Lung (tissue), 12 donors: ENCODE measurements around the gene MYLK3. TPM values are rescaled to one million over a fixed set of nuclear protein-coding genes. Genes with fewer than 3 reads are reported as not detected.

ENCODE experiments used
- ATAC-seq: fragments of 200-7000 bp; cut with Tn5 transposase; one replicate; pipeline ENCODE4 v1.9.1; 2020; ENCODE audit warnings: moderate number of reproducible peaks; ENCODE audit not compliant: insufficient read depth, low FRiP score
- DNase-seq, 3 donors: peaks; one replicate each; pipeline ENCODE4 v3.0.0-alpha.2; 2013 to 2017
- H3K27ac ChIP-seq, 2 donors: one replicate each; pipeline ENCODE4 v1.5.1; 2013; ENCODE audit warnings: mild to moderate bottlenecking in 2 of 2, moderate library complexity in 2 of 2, control low read depth in 1 of 2, inconsistent platforms in 1 of 2, low read depth in 1 of 2, low read length in 1 of 2
- H3K27me3 ChIP-seq, 3 donors: one replicate each; pipeline ENCODE4 v1.5.1; 2013; ENCODE audit warnings: low read length in 2 of 3; ENCODE audit not compliant: control insufficient read depth in 3 of 3, insufficient read depth in 3 of 3
- H3K36me3 ChIP-seq, 4 donors: one replicate each; pipeline ENCODE4 v1.5.1; 2013; ENCODE audit warnings: low read length in 4 of 4, mild to moderate bottlenecking in 1 of 4, moderate library complexity in 1 of 4; ENCODE audit not compliant: control insufficient read depth in 4 of 4, insufficient read depth in 4 of 4
- H3K4me1 ChIP-seq, 5 donors: one replicate each; pipeline ENCODE4 v1.5.1; 2013; ENCODE audit warnings: low read length in 5 of 5, mild to moderate bottlenecking in 2 of 5, moderate library complexity in 1 of 5; ENCODE audit not compliant: control insufficient read depth in 5 of 5, insufficient read depth in 5 of 5
- H3K4me3 ChIP-seq: one replicate; pipeline ENCODE4 v1.5.1; 2013; ENCODE audit warnings: mild to moderate bottlenecking, control low read depth, moderate library complexity
- H3K9ac ChIP-seq, 2 donors: one replicate each; pipeline ENCODE4 v1.5.1; 2013; ENCODE audit warnings: low read length in 2 of 2, control low read depth in 1 of 2; ENCODE audit not compliant: insufficient read depth in 1 of 2
- H3K9me3 ChIP-seq, 4 donors: one replicate each; pipeline ENCODE4 v1.5.1; 2013; ENCODE audit warnings: low read length in 3 of 4, mild to moderate bottlenecking in 1 of 4, moderate library complexity in 1 of 4; ENCODE audit not compliant: control insufficient read depth in 4 of 4, insufficient read depth in 3 of 4
- WGBS, 2 donors: extraction: QIAGEN DNeasy Blood & Tissue Kit; methylation state at CpG; one replicate each; pipeline ENCODE4 v1.1.7; 2013; 5-methylcytosine and 5-hydroxymethylcytosine counted together
- polyA plus RNA-seq, 2 donors: library from polyadenylated mRNA; stranded (reverse); fragments of 200-250 nt; gene quantifications; one replicate each; pipeline ENCODE4 v1.2.1, GENCODE V29; 2013
- total RNA-seq, 2 donors: library from RNA; depleted of rRNA in 1 of 2; stranded (reverse); fragments of >200 nt in 1 of 2; gene quantifications; one replicate each; pipeline ENCODE4 v1.2.1, GENCODE V29; 2014 to 2021
- TF ChIP-seq, protein P1 (sequence below): IDR thresholded peaks from 2 replicates; pipeline ENCODE4 v1.5.1; 2012; ENCODE audit warnings: mild to moderate bottlenecking; ENCODE audit errors: control extremely low read depth, extremely low read depth
- donor health status: control.
- donor health status: control.
- donor health status: Bipolar disorder and iron deficiency.
- donor health status: healthy.
- donor health status: DM: yes; HTN: yes; CAD: no.

The MYLK3 gene
- total and polyA plus RNA-seq, 4 donors = 0.16 to 4.6 (median 1.4) TPM

DNA sequence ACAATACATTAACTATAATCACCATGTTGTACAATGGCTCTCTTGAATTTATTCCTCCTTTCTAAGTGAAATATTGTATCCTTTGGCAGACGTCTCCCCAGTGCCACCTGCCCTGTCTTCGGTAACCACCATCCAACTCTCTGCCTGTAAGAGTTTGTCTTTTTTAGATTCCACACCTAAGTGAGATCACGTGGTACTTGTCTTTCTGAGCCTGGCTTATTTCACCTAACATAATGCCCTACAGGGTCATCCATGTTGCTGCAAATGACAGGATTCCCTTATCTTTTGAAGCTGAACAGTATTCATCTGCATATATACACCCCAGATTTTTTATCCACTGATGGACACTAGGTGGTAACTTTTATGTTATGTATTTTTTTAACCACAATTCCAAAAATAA lies 34.5 kb downstream of the MYLK3 start:
- 71 to 82% methylated on average over 3 of the region's 3 CpGs for WGBS, 2 donors
- TF ChIP-seq, protein P1, sequence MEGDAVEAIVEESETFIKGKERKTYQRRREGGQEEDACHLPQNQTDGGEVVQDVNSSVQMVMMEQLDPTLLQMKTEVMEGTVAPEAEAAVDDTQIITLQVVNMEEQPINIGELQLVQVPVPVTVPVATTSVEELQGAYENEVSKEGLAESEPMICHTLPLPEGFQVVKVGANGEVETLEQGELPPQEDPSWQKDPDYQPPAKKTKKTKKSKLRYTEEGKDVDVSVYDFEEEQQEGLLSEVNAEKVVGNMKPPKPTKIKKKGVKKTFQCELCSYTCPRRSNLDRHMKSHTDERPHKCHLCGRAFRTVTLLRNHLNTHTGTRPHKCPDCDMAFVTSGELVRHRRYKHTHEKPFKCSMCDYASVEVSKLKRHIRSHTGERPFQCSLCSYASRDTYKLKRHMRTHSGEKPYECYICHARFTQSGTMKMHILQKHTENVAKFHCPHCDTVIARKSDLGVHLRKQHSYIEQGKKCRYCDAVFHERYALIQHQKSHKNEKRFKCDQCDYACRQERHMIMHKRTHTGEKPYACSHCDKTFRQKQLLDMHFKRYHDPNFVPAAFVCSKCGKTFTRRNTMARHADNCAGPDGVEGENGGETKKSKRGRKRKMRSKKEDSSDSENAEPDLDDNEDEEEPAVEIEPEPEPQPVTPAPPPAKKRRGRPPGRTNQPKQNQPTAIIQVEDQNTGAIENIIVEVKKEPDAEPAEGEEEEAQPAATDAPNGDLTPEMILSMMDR = no peak
- Histone ChIP-seq H3K36me3 (peaks cover 0 to 8% (median 0%) of the 10 kb centered on the region in 4 donors), H3K27ac (no peak overlapping the region), H3K9ac (no peak overlapping the region), H3K9me3 (no peaks in the 10 kb centered on the region), H3K27me3 (no peaks in the 10 kb centered on the region), H3K4me3 (no peak overlapping the region), H3K4me1 (peaks cover 0 to 8% (median 0%) of the 10 kb centered on the region in 5 donors)
- DNase-seq = no peak
- no peak for ATAC-seq

DNA sequence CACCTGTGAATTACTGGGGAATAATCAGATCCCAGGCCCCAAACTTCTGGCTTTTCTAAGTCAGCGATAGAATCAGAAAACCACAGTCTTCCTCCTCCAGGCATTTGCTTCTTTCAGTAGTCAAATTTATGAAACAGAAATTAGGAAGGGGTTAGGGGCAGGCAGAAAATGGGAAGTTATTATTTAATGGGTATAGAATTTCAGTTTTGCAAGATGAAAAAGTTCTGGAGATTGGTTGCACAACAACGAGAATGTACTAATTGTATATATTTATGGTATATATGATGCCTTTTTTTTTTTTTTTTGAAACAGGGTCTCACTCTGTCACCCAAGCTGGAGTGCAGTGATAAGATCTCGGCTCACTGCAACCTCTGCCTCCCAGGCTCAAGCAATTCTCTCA lies 35.2 kb downstream of the MYLK3 start:
- no peak overlapping the region for H3K4me3 ChIP-seq
- DNase-seq = no peak
- no peaks in the 10 kb centered on the region for H3K9me3 ChIP-seq
- TF ChIP-seq, protein P1 = no peak
- H3K27me3 ChIP-seq = no peaks in the 10 kb centered on the region
- H3K9ac ChIP-seq = no peak overlapping the region
- peaks cover 0 to 8% (median 0%) of the 10 kb centered on the region in 5 donors for H3K4me1 ChIP-seq
- ATAC-seq = no peak
- WGBS, 2 donors = 28 to 58% methylated on average over 3 of the region's 3 CpGs
- H3K27ac ChIP-seq = peak overlapping the region in 1 of 2 donors; percentile 28
- H3K36me3 ChIP-seq = peaks cover 0 to 14% (median 0%) of the 10 kb centered on the region in 4 donors

DNA sequence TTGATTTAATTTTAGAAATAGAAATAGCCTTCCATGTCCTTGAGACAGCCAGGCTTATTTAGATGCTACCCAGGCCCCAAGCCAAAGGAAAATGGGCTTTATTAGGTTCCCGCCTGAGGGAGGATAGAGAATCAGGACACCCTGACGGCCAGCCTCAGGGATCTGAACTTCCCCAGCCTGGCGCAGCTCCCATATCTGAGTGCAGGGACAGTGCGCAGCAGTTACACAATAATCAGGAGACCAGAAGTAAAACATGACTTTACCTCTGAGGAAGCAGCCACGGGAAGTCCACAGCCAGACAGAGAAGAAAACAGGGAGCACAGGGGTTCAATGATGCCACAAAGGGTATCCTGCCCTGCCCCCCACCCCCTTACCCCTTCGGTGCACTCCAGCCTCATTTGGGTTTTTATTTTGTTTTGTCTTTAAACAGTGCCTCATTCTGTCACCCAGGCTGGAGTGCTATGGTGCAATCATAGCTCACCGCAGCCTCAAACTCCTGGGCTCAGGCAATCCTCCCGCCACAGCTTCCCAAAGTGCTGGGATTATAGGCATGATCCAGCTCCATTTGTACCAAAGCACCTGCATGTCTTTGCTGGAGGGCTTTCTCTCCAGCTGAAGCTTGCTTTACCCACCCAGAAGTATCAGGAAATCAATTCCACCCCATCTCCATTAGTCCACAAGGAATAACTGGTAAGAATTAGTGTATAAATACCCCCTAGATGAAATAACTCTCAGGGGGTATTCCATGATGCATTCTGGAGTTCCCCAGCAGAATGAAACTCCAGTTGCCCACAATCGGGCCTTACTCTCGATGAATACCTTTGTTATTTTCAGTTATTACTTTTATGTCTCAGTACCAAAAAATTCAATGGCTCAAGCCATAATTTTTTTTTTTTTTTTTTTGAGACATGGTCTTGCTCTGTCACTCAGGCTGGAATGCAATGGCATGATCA lies 36.8 kb downstream of the MYLK3 start:
- Histone ChIP-seq H3K27me3 (no peaks in the 10 kb centered on the region), H3K9me3 (no peaks in the 10 kb centered on the region), H3K9ac (no peak overlapping the region), H3K27ac (peak overlapping the region in 1 of 2 donors; percentile 54), H3K4me3 (no peak overlapping the region), H3K36me3 (peaks cover 0 to 20% (median 0%) of the 10 kb centered on the region in 4 donors), H3K4me1 (peaks cover 0 to 5% (median 0%) of the 10 kb centered on the region in 5 donors)
- TF ChIP-seq, protein P1 = no peak
- ATAC-seq = no peak
- WGBS, 2 donors = 44 to 58% methylated on average over 10 of the region's 10 CpGs
- DNase-seq = no peak
